Measurements from ENCODE around the gene TEKT5. TPM values are rescaled to one million over a fixed set of nuclear protein-coding genes. Genes with fewer than 3 reads are reported as not detected.

TEKT5 gene
- total and polyA plus RNA-seq, 2 experiments from 2014 or later: not detected

DNA sequence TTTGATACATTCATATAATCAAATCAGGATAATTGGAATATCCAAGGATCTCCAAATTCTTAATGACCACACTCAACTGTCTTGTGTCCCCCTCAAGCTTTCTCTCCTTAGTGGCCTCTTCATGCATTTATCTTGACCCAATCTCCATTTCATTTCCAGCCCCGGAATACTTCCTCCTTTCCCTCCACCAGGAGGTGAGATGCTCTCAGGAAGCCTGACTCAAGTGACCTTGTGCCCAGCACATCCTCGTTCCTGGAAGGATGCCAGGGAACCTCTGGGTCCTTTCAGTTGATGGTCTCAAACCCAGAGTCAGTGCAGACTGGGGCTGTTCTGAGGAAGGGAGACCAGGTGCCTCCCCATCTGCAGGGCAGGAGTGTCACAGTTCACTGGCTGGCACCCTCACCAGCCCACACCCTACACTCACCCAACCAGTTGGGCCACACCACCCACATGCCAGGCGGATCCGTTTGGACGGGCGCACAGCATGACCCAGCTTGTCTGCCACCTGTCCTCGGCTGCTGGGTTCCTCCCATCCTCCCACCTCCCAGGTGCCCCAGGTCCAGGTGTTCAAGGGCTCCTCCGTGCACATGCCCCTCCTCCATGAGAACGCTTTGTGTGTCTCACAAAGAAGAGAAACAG lies 100.3 kb downstream of the TEKT5 start:
- H3K4me3 ChIP-seq: no peak overlapping the region
- DNase-seq: no peak
- no peak overlapping the region for H3K27ac ChIP-seq
- H2AFZ ChIP-seq: no peak overlapping the region
- no peaks in the 10 kb centered on the region for H3K9me3 ChIP-seq (ENCODE audit: low read depth)
- no peak overlapping the region for H3K4me2 ChIP-seq (ENCODE audit: unreplicated experiment)
- in situ Hi-C loops (cut with MboI): no loop called here
- WGBS, 2 experiments (ENCODE audit: low coverage in 1 of 2, low lambda C conversion rate in 2 of 2, missing lambda C conversion rate in 2 of 2): 80% methylated on average over 9 of the region's 9 CpGs
- no peaks in the 10 kb centered on the region for H3F3A ChIP-seq (ENCODE audit: insufficient read depth)
- H3K9me2 ChIP-seq (ENCODE audit: insufficient read depth): no peaks in the 10 kb centered on the region
- H3K9ac ChIP-seq: no peak overlapping the region
- no peaks in the 10 kb centered on the region for H3K27me3 ChIP-seq (replicated peaks; ENCODE audit: insufficient read depth)
- no peak for TF ChIP-seq EZH2 (IDR thresholded peaks at IDR 0.05; ENCODE audit: insufficient read depth, poor library complexity, severe bottlenecking)
- TF ChIP-seq EZH2phosphoT487 (IDR thresholded peaks at IDR 0.05; ENCODE audit: insufficient read depth, low read depth): no peak
- H3K36me3 ChIP-seq (ENCODE audit: low read depth): no peaks in the 10 kb centered on the region
- H3K4me1 ChIP-seq (ENCODE audit: insufficient read depth): no peaks in the 10 kb centered on the region
- H3K79me2 ChIP-seq (ENCODE audit: insufficient read depth): no peaks in the 10 kb centered on the region
- no peaks in the 10 kb centered on the region for H4K20me1 ChIP-seq (ENCODE audit: insufficient read depth)

DNA sequence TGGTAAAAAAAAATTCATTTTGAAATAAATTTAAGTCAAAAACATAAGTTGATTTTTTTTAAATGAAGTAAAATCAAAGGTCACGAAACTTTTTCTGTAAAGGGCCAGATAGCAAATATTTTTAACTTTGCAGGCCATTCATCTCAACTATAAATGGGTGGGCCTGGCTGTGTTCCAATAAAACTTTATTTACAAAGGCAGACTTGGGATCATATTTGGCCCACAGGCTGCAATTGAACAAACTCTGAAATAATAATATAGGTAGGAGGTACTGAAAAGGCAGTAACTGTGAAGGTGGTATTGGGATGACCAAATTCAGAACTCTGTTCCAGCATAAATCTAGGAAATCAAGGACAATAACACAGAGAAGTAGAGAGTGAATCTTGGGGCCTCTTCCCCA lies 102.1 kb downstream of the TEKT5 start:
- Histone ChIP-seq H3K9me3 (ENCODE audit: low read depth) (no peaks in the 10 kb centered on the region), H3K27ac (no peak overlapping the region), H3K9ac (no peak overlapping the region), H3K4me1 (ENCODE audit: insufficient read depth) (no peaks in the 10 kb centered on the region), H3F3A (ENCODE audit: insufficient read depth) (no peaks in the 10 kb centered on the region), H3K4me3 (no peak overlapping the region), H3K79me2 (ENCODE audit: insufficient read depth) (no peaks in the 10 kb centered on the region), H3K9me2 (ENCODE audit: insufficient read depth) (no peaks in the 10 kb centered on the region), H4K20me1 (ENCODE audit: insufficient read depth) (no peaks in the 10 kb centered on the region), H3K27me3 (replicated peaks; ENCODE audit: insufficient read depth) (no peaks in the 10 kb centered on the region), H3K36me3 (ENCODE audit: low read depth) (no peaks in the 10 kb centered on the region), H2AFZ (no peak overlapping the region), H3K4me2 (ENCODE audit: unreplicated experiment) (no peak overlapping the region)
- WGBS, 2 experiments (ENCODE audit: low coverage in 1 of 2, low lambda C conversion rate in 2 of 2, missing lambda C conversion rate in 2 of 2): 93 to 95% methylated on average over 1 of the region's 1 CpG
- in situ Hi-C loops (cut with MboI): no loop called here
- TF ChIP-seq EZH2 (IDR thresholded peaks at IDR 0.05; ENCODE audit: insufficient read depth, poor library complexity, severe bottlenecking) (no peak), EZH2phosphoT487 (IDR thresholded peaks at IDR 0.05; ENCODE audit: insufficient read depth, low read depth) (no peak)
- DNase-seq: no peak

DNA sequence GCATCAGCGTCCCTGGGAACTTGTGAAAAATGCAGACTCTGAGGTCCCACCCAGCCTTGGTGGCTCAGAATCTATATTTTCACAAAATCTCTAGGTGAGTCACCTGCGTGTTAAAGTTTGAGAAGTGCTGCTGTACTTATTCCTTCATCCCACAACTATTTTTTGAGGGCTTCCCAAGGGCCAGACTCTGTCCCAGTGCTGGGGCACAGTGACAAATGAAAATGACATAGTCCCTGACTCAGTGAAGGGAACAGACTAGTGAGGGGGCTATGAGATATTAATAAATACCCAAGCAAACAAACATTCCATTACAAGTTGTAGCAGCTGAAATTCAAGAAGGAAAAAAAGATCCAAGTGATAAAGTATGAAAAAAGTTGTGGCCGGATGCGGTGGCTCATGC lies 104.4 kb downstream of the TEKT5 start:
- Histone ChIP-seq H3K27ac (no peak overlapping the region), H3K9me3 (ENCODE audit: low read depth) (no peaks in the 10 kb centered on the region), H3F3A (ENCODE audit: insufficient read depth) (peaks cover 5% of the 10 kb centered on the region), H3K9ac (no peak overlapping the region), H4K20me1 (ENCODE audit: insufficient read depth) (no peaks in the 10 kb centered on the region), H3K4me2 (ENCODE audit: unreplicated experiment) (no peak overlapping the region), H2AFZ (no peak overlapping the region), H3K4me3 (no peak overlapping the region), H3K79me2 (ENCODE audit: insufficient read depth) (no peaks in the 10 kb centered on the region), H3K27me3 (replicated peaks; ENCODE audit: insufficient read depth) (no peaks in the 10 kb centered on the region), H3K36me3 (ENCODE audit: low read depth) (no peaks in the 10 kb centered on the region), H3K4me1 (ENCODE audit: insufficient read depth) (peaks cover 4% of the 10 kb centered on the region), H3K9me2 (ENCODE audit: insufficient read depth) (no peaks in the 10 kb centered on the region)
- no peak for DNase-seq
- TF ChIP-seq EZH2phosphoT487 (IDR thresholded peaks at IDR 0.05; ENCODE audit: insufficient read depth, low read depth): no peak
- no peak for TF ChIP-seq EZH2 (IDR thresholded peaks at IDR 0.05; ENCODE audit: insufficient read depth, poor library complexity, severe bottlenecking)
- WGBS, 2 experiments (ENCODE audit: low coverage in 1 of 2, low lambda C conversion rate in 2 of 2, missing lambda C conversion rate in 2 of 2): 93 to 97% methylated on average over 4 of the region's 4 CpGs
- in situ Hi-C loops (cut with MboI): no loop called here

DNA sequence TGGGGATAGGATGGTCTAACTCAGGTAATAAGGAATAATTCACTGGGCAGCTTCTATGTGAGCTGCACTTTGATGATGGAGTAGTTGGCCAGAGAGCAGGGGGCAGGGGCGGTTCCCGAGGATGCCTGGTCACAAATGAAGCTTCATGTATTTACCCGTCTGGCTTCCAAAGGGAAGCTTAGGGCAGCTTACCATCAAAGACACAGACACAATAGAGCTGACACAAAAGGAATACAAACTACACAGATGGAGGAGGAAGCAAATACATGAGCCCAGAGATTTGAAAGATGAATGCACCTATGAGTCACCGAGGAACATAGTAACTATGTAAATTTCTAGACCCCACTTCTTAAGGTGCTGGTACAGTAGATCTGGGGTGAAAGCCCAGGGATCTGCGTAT lies 105.6 kb downstream of the TEKT5 start:
- in situ Hi-C loops (cut with MboI): no loop called here
- DNase-seq: no peak
- H3K9ac ChIP-seq: no peak overlapping the region
- no peaks in the 10 kb centered on the region for H3K36me3 ChIP-seq (ENCODE audit: low read depth)
- H4K20me1 ChIP-seq (ENCODE audit: insufficient read depth): no peaks in the 10 kb centered on the region
- no peaks in the 10 kb centered on the region for H3K9me3 ChIP-seq (ENCODE audit: low read depth)
- no peaks in the 10 kb centered on the region for H3K79me2 ChIP-seq (ENCODE audit: insufficient read depth)
- H2AFZ ChIP-seq: no peak overlapping the region
- no peak overlapping the region for H3K4me3 ChIP-seq
- H3K4me2 ChIP-seq (ENCODE audit: unreplicated experiment): no peak overlapping the region
- TF ChIP-seq EZH2 (IDR thresholded peaks at IDR 0.05; ENCODE audit: insufficient read depth, poor library complexity, severe bottlenecking) (no peak), EZH2phosphoT487 (IDR thresholded peaks at IDR 0.05; ENCODE audit: insufficient read depth, low read depth) (no peak)
- H3K27ac ChIP-seq: no peak overlapping the region
- H3F3A ChIP-seq (ENCODE audit: insufficient read depth): peaks cover 17% of the 10 kb centered on the region
- peaks cover 17% of the 10 kb centered on the region for H3K4me1 ChIP-seq (ENCODE audit: insufficient read depth)
- WGBS, 2 experiments (ENCODE audit: low coverage in 1 of 2, low lambda C conversion rate in 2 of 2, missing lambda C conversion rate in 2 of 2): 68 to 69% methylated on average over 5 of the region's 5 CpGs
- H3K9me2 ChIP-seq (ENCODE audit: insufficient read depth): no peaks in the 10 kb centered on the region
- no peaks in the 10 kb centered on the region for H3K27me3 ChIP-seq (replicated peaks; ENCODE audit: insufficient read depth)
